ENCODE data around the gene NFATC2. TPM values are rescaled to one million over a fixed set of nuclear protein-coding genes. Genes with fewer than 3 reads are reported as not detected.

NFATC2 gene
- total RNA-seq, 3 donors from 2014 or later = 6.2 to 7.3 (median 7.2) TPM

- intact Hi-C loops (cut with DNase I, micrococcal nuclease) = no loop called here
- TF ChIP-seq CTCF (IDR thresholded peaks at IDR 0.05) = no peak
- Histone ChIP-seq H3K36me3 (ENCODE audit: low read depth) (no peaks in the 10 kb centered on the region), H3K9me3 (no peaks in the 10 kb centered on the region), H3K4me1 (ENCODE audit: low read depth) (no peaks in the 10 kb centered on the region), H3K4me3 (no peak overlapping the region)
- no peak for ATAC-seq
- no peak for DNase-seq
Measured at GRCh38 chr20:51399006-51399890, 143.3 kb downstream of the NFATC2 start.

- ATAC-seq (no peak), DNase-seq (no peak)
- H3K9me3 ChIP-seq = no peaks in the 10 kb centered on the region
- intact Hi-C loops (cut with DNase I, micrococcal nuclease) = no loop called here
- no peak overlapping the region for H3K4me3 ChIP-seq
- H3K4me1 ChIP-seq (ENCODE audit: low read depth) = no peaks in the 10 kb centered on the region
- no peak for TF ChIP-seq CTCF (IDR thresholded peaks at IDR 0.05)
- no peaks in the 10 kb centered on the region for H3K36me3 ChIP-seq (ENCODE audit: low read depth)
Measured at GRCh38 chr20:51398552-51398951, 144.0 kb downstream of the NFATC2 start.

- ATAC-seq (no peak), DNase-seq (no peak)
- TF ChIP-seq CTCF (IDR thresholded peaks at IDR 0.05) = no peak
- Histone ChIP-seq H3K4me1 (ENCODE audit: low read depth) (no peaks in the 10 kb centered on the region), H3K36me3 (ENCODE audit: low read depth) (no peaks in the 10 kb centered on the region), H3K9me3 (no peaks in the 10 kb centered on the region), H3K4me3 (no peak overlapping the region)
- intact Hi-C loops (cut with DNase I, micrococcal nuclease) = no loop called here
Measured at GRCh38 chr20:51398083-51398482, 144.4 kb downstream of the NFATC2 start.

- DNase-seq = no peak
- Histone ChIP-seq H3K4me1 (ENCODE audit: low read depth) (no peaks in the 10 kb centered on the region), H3K9me3 (no peaks in the 10 kb centered on the region), H3K4me3 (no peak overlapping the region), H3K36me3 (ENCODE audit: low read depth) (no peaks in the 10 kb centered on the region)
- no peak for ATAC-seq
- intact Hi-C loops (cut with DNase I, micrococcal nuclease) = no loop called here
- TF ChIP-seq CTCF (IDR thresholded peaks at IDR 0.05) = no peak
Measured at GRCh38 chr20:51397137-51397536, 145.4 kb downstream of the NFATC2 start.

- Histone ChIP-seq H3K9me3 (no peaks in the 10 kb centered on the region), H3K36me3 (ENCODE audit: low read depth) (no peaks in the 10 kb centered on the region), H3K4me1 (ENCODE audit: low read depth) (no peaks in the 10 kb centered on the region), H3K4me3 (no peak overlapping the region)
- TF ChIP-seq CTCF (IDR thresholded peaks at IDR 0.05) = no peak
- ATAC-seq = no peak
- DNase-seq = no peak
- intact Hi-C loops (cut with DNase I, micrococcal nuclease) = no loop called here
Measured at GRCh38 chr20:51396365-51396909, 146.1 kb downstream of the NFATC2 start.

Data from mucosa of descending colon (tissue), 3 donors.